Endothelial cell of umbilical vein (primary cell): Measurements from ENCODE around the gene SLC31A2. TPM values are rescaled to one million over a fixed set of nuclear protein-coding genes. Genes with fewer than 3 reads are reported as not detected.

Source experiments
- BruUV-seq: library from RNA; stranded (reverse); fragments of 400-500 nt; replicated peaks from 2 replicates; lab custom pipeline; 2021; lab: Mats Ljungman, UMichigan
- CTCF ChIA-PET: fragments of 300-600, 350-600 bp; sonication (Branson Sonifier 250); formaldehyde crosslinking; loops from one replicate; lab custom pipeline; 2021; ENCODE audit warnings: antibody characterized with exemption, inconsistent platforms; lab: Charles Lee
- POLR2A ChIA-PET: fragments of 300-600, 350-600 bp; sonication (Branson Sonifier 250); formaldehyde crosslinking; loops from one replicate; lab custom pipeline; 2021; ENCODE audit warnings: antibody characterized with exemption, inconsistent platforms; lab: Charles Lee
- DNase-seq: peaks from one replicate; pipeline ENCODE4 v3.0.0-alpha.2; 2011; ENCODE audit warnings: low read depth, low spot score
- FAIRE-seq: peaks from 2 replicates; lab custom pipeline; 2011; peaks lifted over from hg19 to GRCh38; lab: Jason Lieb, UNC
- H2AFZ ChIP-seq: 2 replicates; pipeline ENCODE4 v1.6.0; 2012; ENCODE audit warnings: low read depth, low read length, control low read depth, inconsistent platforms
- H3K27ac ChIP-seq: 2 replicates; pipeline ENCODE4 v1.5.1; 2011; ENCODE audit warnings: low read depth, mild to moderate bottlenecking, control low read depth, low read length, moderate library complexity; ENCODE audit not compliant: insufficient read depth
- H3K27me3 ChIP-seq, 2 experiments: 2 replicates each; pipeline versions ENCODE4 v1.6.0 to v1.6.1; 2011; ENCODE audit warnings: low read length in 2 of 2, mixed read lengths in 1 of 2; ENCODE audit not compliant: control insufficient read depth in 2 of 2, insufficient read depth in 2 of 2
- H3K36me3 ChIP-seq, 2 experiments: 2 replicates in 1 of 2; 3 replicates in 1 of 2; pipeline ENCODE4 v1.5.1; 2011; ENCODE audit warnings: low read length in 2 of 2, mild to moderate bottlenecking in 1 of 2, moderate library complexity in 1 of 2; ENCODE audit not compliant: control insufficient read depth in 2 of 2, insufficient read depth in 2 of 2; ENCODE audit errors: extremely low read depth in 1 of 2
- H3K4me1 ChIP-seq: 3 replicates; pipeline ENCODE4 v1.5.1; 2011; ENCODE audit warnings: mild to moderate bottlenecking, low read length; ENCODE audit not compliant: control insufficient read depth, insufficient read depth; ENCODE audit errors: extremely low read depth
- H3K4me2 ChIP-seq: 2 replicates; pipeline ENCODE4 v1.6.1; 2011; ENCODE audit warnings: low read length, control low read depth, mixed read lengths; ENCODE audit not compliant: insufficient read depth
- H3K4me3 ChIP-seq, 3 experiments: fragments of 200-600 bp in 1 of 3; sonication (generic), shearing (Covaris generic) in 1 of 3; replicated peaks in 1 of 3; 2 replicates each; pipeline ENCODE4 v1.5.1; 2011 to 2016; ENCODE audit warnings: control low read depth in 3 of 3, low read length in 3 of 3, mild to moderate bottlenecking in 2 of 3, inconsistent platforms in 1 of 3, low read depth in 1 of 3, moderate library complexity in 1 of 3; ENCODE audit not compliant: insufficient read depth in 1 of 3
- H3K79me2 ChIP-seq: 2 replicates; pipeline ENCODE4 v1.6.0; 2012; ENCODE audit warnings: low read length, inconsistent platforms; ENCODE audit not compliant: control insufficient read depth, insufficient read depth
- H3K9ac ChIP-seq: replicated peaks from 2 replicates; pipeline ENCODE3; 2011; ENCODE audit warnings: low read length, control low read depth; ENCODE audit not compliant: insufficient read depth; ENCODE audit errors: extremely low read depth
- H3K9me1 ChIP-seq: replicated peaks from 3 replicates; pipeline ENCODE4 v1.6.0; 2011; ENCODE audit warnings: mild to moderate bottlenecking, low read length; ENCODE audit not compliant: control insufficient read depth, insufficient read depth; ENCODE audit errors: extremely low read depth
- H3K9me3 ChIP-seq: replicated peaks from 2 replicates; pipeline ENCODE4 v1.5.1; 2012; ENCODE audit warnings: low read length, inconsistent platforms; ENCODE audit not compliant: control insufficient read depth, insufficient read depth
- H4K20me1 ChIP-seq: replicated peaks from 2 replicates; pipeline ENCODE3; 2011; ENCODE audit warnings: mild to moderate bottlenecking, low read length; ENCODE audit not compliant: control insufficient read depth, insufficient read depth; ENCODE audit errors: extremely low read depth
- CTCF ChIP-seq, 2 donors: IDR thresholded peaks; 1 replicate in 1 of 2; 2 replicates in 1 of 2; pipeline ENCODE4 v1.5.1; 2011; ENCODE audit warnings: low read length in 2 of 2, mild to moderate bottlenecking in 2 of 2, moderate library complexity in 2 of 2, control low read depth in 1 of 2, inconsistent platforms in 1 of 2, low read depth in 1 of 2; ENCODE audit not compliant: insufficient read depth in 1 of 2; ENCODE audit errors: extremely low read depth in 1 of 2
- EZH2 ChIP-seq: IDR thresholded peaks from 2 replicates; pipeline ENCODE4 v1.6.1; 2012; ENCODE audit warnings: borderline replicate concordance, low read depth, mild to moderate bottlenecking, moderate library complexity, low read length, inconsistent platforms; ENCODE audit not compliant: severe bottlenecking
- FOS ChIP-seq: IDR thresholded peaks from 2 replicates; pipeline ENCODE4 v1.6.1; 2011; ENCODE audit warnings: mild to moderate bottlenecking, low read length, moderate library complexity, borderline replicate concordance; ENCODE audit not compliant: insufficient read depth
- GATA2 ChIP-seq: IDR thresholded peaks from 2 replicates; pipeline ENCODE4 v1.7.0; 2011; ENCODE audit warnings: low read depth, mild to moderate bottlenecking, moderate library complexity, mixed read lengths, low read length; ENCODE audit not compliant: insufficient read length, insufficient read depth
- JUN ChIP-seq: IDR thresholded peaks from 2 replicates; pipeline ENCODE4 v1.6.1; 2011; ENCODE audit warnings: borderline replicate concordance, low read depth; ENCODE audit not compliant: insufficient read length, insufficient read depth
- MAX ChIP-seq: IDR thresholded peaks from 2 replicates; pipeline ENCODE4 v1.6.1; 2011; ENCODE audit not compliant: insufficient read depth, insufficient read length
- MYC ChIP-seq: IDR thresholded peaks from one replicate; pipeline ENCODE4 v1.6.1; 2011; ENCODE audit warnings: mild to moderate bottlenecking, low read depth, low read length
- POLR2A ChIP-seq: IDR thresholded peaks from 2 replicates; pipeline ENCODE4 v1.6.1; 2012; ENCODE audit warnings: low read depth, mild to moderate bottlenecking, control low read depth, low read length
- POLR2AphosphoS5 ChIP-seq: IDR thresholded peaks from 2 replicates; pipeline ENCODE4 v1.6.1; 2012; ENCODE audit warnings: low read depth, mild to moderate bottlenecking, control low read depth, low read length, moderate library complexity; ENCODE audit not compliant: insufficient read depth
- dilution Hi-C: fragments of 300-500 bp; cut with MboI; formaldehyde crosslinking; loops from one replicate; pipeline ENCODE4 v1.15.0; 2019; ENCODE audit warnings: low sequenced_read_pairs; ENCODE audit not compliant: extremely low pct_ligation_motif_present
- intact Hi-C: fragments of 100-400 bp; cut with micrococcal nuclease; formaldehyde crosslinking; loops from one replicate; pipeline ENCODE4 v1.10.0; 2022
- polyA plus RNA-seq, 4 experiments: library from polyadenylated mRNA; depleted of rRNA in 3 of 4; stranded (reverse) in 3 of 4; unstranded in 1 of 4; fragments of >200 nt; gene quantifications; 2 replicates each; pipeline versions ENCODE4 v1.2.1 to v1.2.3, GENCODE V29; 2011 to 2012; ENCODE audit warnings: missing spikeins in 1 of 4
- total RNA-seq: library from RNA; stranded (reverse); gene quantifications from 2 replicates; pipeline ENCODE4 v1.2.3, GENCODE V29; 2021

SLC31A2 gene
- total and polyA plus RNA-seq, 2 donors (not counting 3 experiments of a cell fraction or from before 2014, with no cell fraction given): 3.7 to 9.8 TPM

- POLR2A ChIA-PET: no interaction called here
- no TSS peak for BruUV-seq
These were observed 34.5 kb downstream of the SLC31A2 start for GRCh38 chr9:113185271-113185670.

More at GRCh38 chr9:113185271-113185670, 34.5 kb downstream of the SLC31A2 start:
- no peak for FAIRE-seq
- H4K20me1 ChIP-seq: no peaks in the 10 kb centered on the region
- peaks cover 20 to 39% of the 10 kb centered on the region in 2 experiments for H3K36me3 ChIP-seq
- no peak overlapping the region for H3K9ac ChIP-seq
- no peak overlapping the region for H3K4me2 ChIP-seq
- no peaks in the 10 kb centered on the region for H3K9me1 ChIP-seq
- no peaks in the 10 kb centered on the region for H3K27me3 ChIP-seq
- no peaks in the 10 kb centered on the region for H3K9me3 ChIP-seq
- CTCF ChIA-PET: no interaction called here
- dilution Hi-C loops: no loop called here
- no peak overlapping the region for H2AFZ ChIP-seq
- no peak for DNase-seq
- peaks cover 18% of the 10 kb centered on the region for H3K4me1 ChIP-seq
- no peak overlapping the region for H3K27ac ChIP-seq
- TF ChIP-seq MAX: no peak
- no peak for TF ChIP-seq EZH2
- no peak for TF ChIP-seq GATA2
- no peak for TF ChIP-seq CTCF (IDR thresholded peaks at IDR 0.05; ENCODE audit: extremely low read depth in 1 of 2, insufficient read depth in 1 of 2, low read depth in 1 of 2, low read length in 2 of 2)
- no peak for TF ChIP-seq FOS
- no peak for TF ChIP-seq POLR2A
- no peak for TF ChIP-seq POLR2AphosphoS5
- TF ChIP-seq MYC: no peak
- TF ChIP-seq JUN: no peak
- intact Hi-C loops: no loop called here
- H3K4me3 ChIP-seq: no peak overlapping the region
- no peaks in the 10 kb centered on the region for H3K79me2 ChIP-seq
